Heart right ventricle (tissue), 16 donors: ENCODE data around the gene EDA2R. TPM values are rescaled to one million over a fixed set of nuclear protein-coding genes. Genes with fewer than 3 reads are reported as not detected.

Experiments
- ATAC-seq, 8 donors: fragments of 200-7000 bp; cut with Tn5 transposase; one replicate each; pipeline ENCODE4 v1.9.1; 2020; ENCODE audit warnings: mild to moderate bottlenecking in 8 of 8, moderate library complexity in 8 of 8, moderate number of reproducible peaks in 1 of 8
- DNase-seq, 2 donors: peaks; one replicate each; pipeline ENCODE4 v3.0.0-alpha.2; 2020
- H3K27ac ChIP-seq, 10 donors: fragments of 200-600 bp; sonication (generic) in 2 of 10; one replicate each; pipeline versions ENCODE4 v1.5.0 to v1.8.0; 2020 to 2022; ENCODE audit warnings: mild to moderate bottlenecking in 3 of 10
- H3K27me3 ChIP-seq, 7 donors: fragments of 200-600 bp; one replicate each; pipeline ENCODE4 v1.8.0; 2021 to 2022; ENCODE audit warnings: mild to moderate bottlenecking in 2 of 7
- H3K36me3 ChIP-seq, 9 donors: fragments of 200-600 bp; sonication (generic) in 1 of 9; one replicate each; pipeline versions ENCODE4 v1.5.0 to v1.8.0; 2020 to 2022; ENCODE audit warnings: mild to moderate bottlenecking in 2 of 9
- H3K4me1 ChIP-seq, 9 donors: fragments of 200-600 bp; sonication (generic) in 1 of 9; one replicate each; pipeline versions ENCODE4 v1.5.0 to v1.8.0; 2020 to 2022; ENCODE audit warnings: mild to moderate bottlenecking in 4 of 9
- H3K4me3 ChIP-seq, 10 donors: fragments of 200-600 bp; sonication (generic) in 2 of 10; one replicate each; pipeline versions ENCODE4 v1.5.0 to v1.8.0; 2020 to 2022; ENCODE audit warnings: mild to moderate bottlenecking in 7 of 10, moderate library complexity in 2 of 10
- H3K9me3 ChIP-seq, 11 donors: fragments of 200-600 bp in 10 of 11; sonication (generic) in 2 of 11; one replicate each; pipeline versions ENCODE4 v1.5.0 to v1.8.0; 2013 to 2022; ENCODE audit warnings: mild to moderate bottlenecking in 2 of 11, control low read depth in 1 of 11, moderate library complexity in 1 of 11
- CTCF ChIP-seq, 9 donors: fragments of 200-600 bp; sonication (generic) in 2 of 9; IDR thresholded peaks; one replicate each; pipeline versions ENCODE4 v1.5.0 to v1.8.0; 2021 to 2022; ENCODE audit warnings: antibody characterized with exemption in 9 of 9, mild to moderate bottlenecking in 5 of 9, moderate library complexity in 1 of 9
- whole genome bisulfite sequencing, 2 donors: extraction: QIAGEN DNeasy Blood & Tissue Kit; methylation state at CpG; one replicate each; pipeline ENCODE4 v1.1.7; 2013; ENCODE audit warnings: inconsistent platforms in 1 of 2; 5-methylcytosine and 5-hydroxymethylcytosine counted together
- intact Hi-C, 10 donors: fragments of 100-400 bp; cut with DNase I; formaldehyde crosslinking; loops; one replicate each; pipeline versions ENCODE4 v1.11.1 to v1.14.2; 2022
- polyA plus RNA-seq, 2 donors: library from polyadenylated mRNA; stranded (reverse); fragments of 200-250 nt; gene quantifications; one replicate each; pipeline ENCODE4 v1.2.3, GENCODE V29; 2013
- total RNA-seq, 10 donors: library from RNA; stranded (reverse); fragmentation: NEBNext Ultra II Directional in 3 of 10; extraction: Animal tissue kit (Norgen Biotek cat#: 25700) in 3 of 10; gene quantifications; one replicate each; pipeline versions ENCODE4 v1.2.1 to v1.2.4, GENCODE V29; 2021 to 2023
- donor health status: Arrhythmogenic right ventricular cardiomyopathy.
- donor health status: ischemic (EF 13 %, LVEDD 7.1; RV severe dilation, severe dysfunction).
- donor health status: healthy with polysubstance abuse.
- donor health status: DM: no; HTN: yes; CAD: no.
- donor health status: DM: no; HTN: no; CAD: no.
- donor health status: ischemic (EF 25% LVEDD 6.9; RV normal size, moderate dysfunction).
- donor health status: ischemic (EF 25% LVEDD 5.7; RV mildly dilated, moderate dysfunction).
- donor health status: healthy.
- donor health status: DM: yes; HTN: yes; CAD: no.
- donor health status: Ischemic cardiomyopathy.
- donor health status: ischemic (EF 35%, LVEDD 5.7; RV mildly dilated, moderate dysfunction).
- donor health status: nonischemic (EF 11% LVEDD 7.7; RV severe dilation, severe dysfunction).
- donor health status: DM: yes; HTN: yes; CAD: no.
- donor health status: PGD.
- donor health status: ischemic (EF 29% LVEDD 5.4; RV normal size, mild dysfunction).
- donor health status: nonischemic (EF 23%, LVEDD 6.1; RV moderate dilation, normal function).

EDA2R gene
- total and polyA plus RNA-seq, 12 donors, result 0.12 to 4.1 (median 0.74) TPM

- H3K9me3 ChIP-seq, result peaks cover 0 to 6% (median 0%) of the 10 kb centered on the region in 11 donors
These were observed 5.3 kb downstream of the EDA2R start for GRCh38 chrX:66633541-66633940.

GRCh38 chrX:66632981-66633380 lies 5.9 kb downstream of the EDA2R start:
- no peak overlapping the region for H3K4me3 ChIP-seq
- DNase-seq, result no peak
- peaks cover 0 to 12% (median 0%) of the 10 kb centered on the region in 9 donors for H3K4me1 ChIP-seq
- intact Hi-C loops, result no loop called here
- H3K9me3 ChIP-seq, result peaks cover 0 to 6% (median 0%) of the 10 kb centered on the region in 11 donors
- ATAC-seq, result no peak
- H3K36me3 ChIP-seq, result no peaks in the 10 kb centered on the region
- 84 to 88% methylated on average over 4 of the region's 4 CpGs for WGBS, 2 donors
- TF ChIP-seq CTCF (IDR thresholded peaks at IDR 0.05), result no peak
- no peaks in the 10 kb centered on the region for H3K27me3 ChIP-seq
- no peak overlapping the region for H3K27ac ChIP-seq

More at GRCh38 chrX:66633541-66633940, 5.3 kb downstream of the EDA2R start:
- DNase-seq (no peak), ATAC-seq (no peak)
- H3K27me3 ChIP-seq, result no peaks in the 10 kb centered on the region
- WGBS, 2 donors, result 72 to 75% methylated on average over 3 of the region's 3 CpGs
- H3K4me1 ChIP-seq, result peaks cover 0 to 12% (median 0%) of the 10 kb centered on the region in 9 donors
- H3K27ac ChIP-seq, result no peak overlapping the region
- no peaks in the 10 kb centered on the region for H3K36me3 ChIP-seq
- no peak overlapping the region for H3K4me3 ChIP-seq
- intact Hi-C loops, result no loop called here
- TF ChIP-seq CTCF (IDR thresholded peaks at IDR 0.05), result no peak

GRCh38 chrX:66632473-66632872 lies 6.4 kb downstream of the EDA2R start:
- Histone ChIP-seq H3K4me3 (no peak overlapping the region), H3K27ac (no peak overlapping the region), H3K36me3 (no peaks in the 10 kb centered on the region), H3K27me3 (no peaks in the 10 kb centered on the region), H3K4me1 (peaks cover 0 to 11% (median 0%) of the 10 kb centered on the region in 9 donors), H3K9me3 (peaks cover 0 to 6% (median 0%) of the 10 kb centered on the region in 11 donors)
- DNase-seq, result no peak
- TF ChIP-seq CTCF (IDR thresholded peaks at IDR 0.05), result no peak
- no peak for ATAC-seq
- intact Hi-C loops, result no loop called here
- 65 to 72% methylated on average over 2 of the region's 2 CpGs for WGBS, 2 donors

GRCh38 chrX:66625525-66625924 lies 13.4 kb downstream of the EDA2R start:
- no peak for TF ChIP-seq CTCF (IDR thresholded peaks at IDR 0.05)
- H3K36me3 ChIP-seq, result no peaks in the 10 kb centered on the region
- 44 to 46% methylated on average over 3 of the region's 3 CpGs for WGBS, 2 donors
- H3K4me1 ChIP-seq, result no peaks in the 10 kb centered on the region
- H3K27me3 ChIP-seq, result no peaks in the 10 kb centered on the region
- H3K9me3 ChIP-seq, result peaks cover 0 to 6% (median 0%) of the 10 kb centered on the region in 11 donors
- DNase-seq (no peak), ATAC-seq (no peak)
- H3K4me3 ChIP-seq, result no peak overlapping the region
- no peak overlapping the region for H3K27ac ChIP-seq
- intact Hi-C loops, result no loop called here
